Muscle of back (tissue), 10 donors: ENCODE data around the gene HESX1. TPM values are rescaled to one million over a fixed set of nuclear protein-coding genes. Genes with fewer than 3 reads are reported as not detected.

Experiments used
- polyA plus RNA-seq, 10 donors: library from polyadenylated mRNA; unstranded; fragments of 120-200 nt; gene quantifications; one replicate each; pipeline ENCODE4 v1.2.1, GENCODE V29; 2013; ENCODE audit not compliant: insufficient read length in 10 of 10

Gene HESX1
- polyA plus RNA-seq, 10 donors, result 1.3 to 2.9 (median 1.8) TPM

Other genes starting within 250 kb of the HESX1 start
- gene SPATA12, start 139.3 kb downstream of the HESX1 start, polyA plus RNA-seq, result under 1 TPM in 6 of 10 donors, not detected in 4; 0.08 to 0.19 (median 0.09) TPM
- 10 to 100 TPM; 22.6 to 36.7 (median 29.0) TPM for gene IL17RD, start 34.6 kb downstream of the HESX1 start, polyA plus RNA-seq
- gene APPL1, start 27.8 kb upstream of the HESX1 start, polyA plus RNA-seq, result 10 to 100 TPM; 31.1 to 47.2 (median 41.1) TPM
- gene ASB14, start 92.7 kb upstream of the HESX1 start, polyA plus RNA-seq, result 1 to 10 TPM in 2 of 10 donors, under 1 TPM in 8; 0.42 to 1.6 (median 0.80) TPM